Right lobe of liver (tissue), 6 donors: ENCODE measurements around the gene TRPM7. TPM values are rescaled to one million over a fixed set of nuclear protein-coding genes. Genes with fewer than 3 reads are reported as not detected.
"Not testable (repeated sequence)": the region's sequence is repeated elsewhere in the genome, so short reads cannot be mapped to it uniquely, and the experiment has no call there.

Source experiments
- ATAC-seq, 4 donors: fragments of 200-7000 bp; cut with Tn5 transposase; one replicate each; pipeline ENCODE4 v1.9.1; 2020; ENCODE audit warnings: mild to moderate bottlenecking in 4 of 4, moderate library complexity in 4 of 4
- DNase-seq, 3 donors: peaks; one replicate each; pipeline ENCODE4 v3.0.0-alpha.2; 2020
- H3K27ac ChIP-seq, 3 donors: fragments of 200-600 bp; one replicate each; pipeline ENCODE4 v1.8.0; 2022
- H3K27me3 ChIP-seq, 2 donors: fragments of 200-600 bp; one replicate each; pipeline ENCODE4 v1.8.0; 2022
- H3K36me3 ChIP-seq, 4 donors: fragments of 200-600 bp; sonication (generic) in 1 of 4; one replicate each; pipeline versions ENCODE4 v1.5.1 to v1.8.0; 2017 to 2022; ENCODE audit warnings: control low read depth in 1 of 4
- H3K4me1 ChIP-seq, 4 donors: fragments of 200-600 bp; sonication (generic) in 1 of 4; one replicate each; pipeline versions ENCODE4 v1.5.1 to v1.8.0; 2017 to 2022; ENCODE audit warnings: control low read depth in 1 of 4
- H3K4me3 ChIP-seq, 3 donors: fragments of 200-600 bp; one replicate each; pipeline ENCODE4 v1.8.0; 2022
- H3K9me3 ChIP-seq, 4 donors: fragments of 200-600 bp; sonication (generic) in 1 of 4; one replicate each; pipeline versions ENCODE4 v1.5.1 to v1.8.0; 2017 to 2022; ENCODE audit warnings: control low read depth in 1 of 4
- POLR2A ChIP-seq: fragments of 450-650 bp; IDR thresholded peaks from one replicate; pipeline ENCODE4 v1.6.1; 2017; ENCODE audit warnings: antibody characterized with exemption, mild to moderate bottlenecking
- WGBS: methylation state at CpG from one replicate; pipeline ENCODE4 v1.1.6; 2018; ENCODE audit warnings: low coverage, low lambda C conversion rate; ENCODE audit not compliant: insufficient coverage; ENCODE audit errors: missing lambda C conversion rate; 5-methylcytosine and 5-hydroxymethylcytosine counted together
- intact Hi-C, 2 donors: fragments of 100-400 bp; cut with DNase I; formaldehyde crosslinking; loops; one replicate each; pipeline versions ENCODE4 v1.11.2 to v1.14.1; 2022
- total RNA-seq, 6 experiments: library from RNA; depleted of rRNA in 2 of 6; stranded (reverse); fragments of >200 nt in 2 of 6; fragmentation: NEBNext Ultra II Directional in 3 of 6; extraction: Animal tissue kit (Norgen Biotek cat#: 25700) in 3 of 6; gene quantifications; one replicate each; pipeline versions ENCODE4 v1.1.0 to v1.2.4, GENCODE V29; 2016 to 2023
- TF ChIP-seq, protein P1 (sequence below), 4 donors: fragments of 200-600 bp in 3 of 4; fragments of 450-650 bp in 1 of 4; IDR thresholded peaks; one replicate each; pipeline versions ENCODE4 v1.5.1 to v1.8.0; 2016 to 2022; ENCODE audit warnings: antibody characterized with exemption in 4 of 4, mild to moderate bottlenecking in 2 of 4
- donor health status: DM: no; HTN: yes; CAD: no.
- donor health status: DM: no; HTN: no; CAD: no.
- donor health status: DM: no; HTN: no; CAD: no.
- donor health status: DM: no; HTN: yes; CAD: no.
- donor health status: DM: no; HTN: yes; CAD: no.

Gene TRPM7
- total RNA-seq, 6 experiments from 2014 or later: 20.9 to 31.9 (median 24.7) TPM

DNA sequence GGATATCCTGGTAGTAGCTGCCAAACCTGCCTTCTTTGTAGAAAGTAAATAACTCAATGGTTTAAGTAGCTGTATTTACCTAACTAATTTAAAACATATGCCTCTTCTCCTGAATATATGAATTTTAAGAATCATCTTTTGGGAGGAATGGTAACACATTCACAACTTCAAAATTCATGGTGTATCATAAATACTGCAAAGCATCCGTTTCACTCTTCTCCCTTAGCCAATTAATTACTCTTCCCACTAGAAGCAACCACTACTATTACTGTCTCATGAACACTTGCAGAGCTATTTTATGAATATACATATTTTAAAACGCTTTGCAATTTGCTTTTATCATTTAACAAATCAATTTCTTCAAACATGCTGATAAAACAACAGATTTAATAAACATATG, 81.1 kb downstream of the TRPM7 start:
- TF ChIP-seq, protein P1, sequence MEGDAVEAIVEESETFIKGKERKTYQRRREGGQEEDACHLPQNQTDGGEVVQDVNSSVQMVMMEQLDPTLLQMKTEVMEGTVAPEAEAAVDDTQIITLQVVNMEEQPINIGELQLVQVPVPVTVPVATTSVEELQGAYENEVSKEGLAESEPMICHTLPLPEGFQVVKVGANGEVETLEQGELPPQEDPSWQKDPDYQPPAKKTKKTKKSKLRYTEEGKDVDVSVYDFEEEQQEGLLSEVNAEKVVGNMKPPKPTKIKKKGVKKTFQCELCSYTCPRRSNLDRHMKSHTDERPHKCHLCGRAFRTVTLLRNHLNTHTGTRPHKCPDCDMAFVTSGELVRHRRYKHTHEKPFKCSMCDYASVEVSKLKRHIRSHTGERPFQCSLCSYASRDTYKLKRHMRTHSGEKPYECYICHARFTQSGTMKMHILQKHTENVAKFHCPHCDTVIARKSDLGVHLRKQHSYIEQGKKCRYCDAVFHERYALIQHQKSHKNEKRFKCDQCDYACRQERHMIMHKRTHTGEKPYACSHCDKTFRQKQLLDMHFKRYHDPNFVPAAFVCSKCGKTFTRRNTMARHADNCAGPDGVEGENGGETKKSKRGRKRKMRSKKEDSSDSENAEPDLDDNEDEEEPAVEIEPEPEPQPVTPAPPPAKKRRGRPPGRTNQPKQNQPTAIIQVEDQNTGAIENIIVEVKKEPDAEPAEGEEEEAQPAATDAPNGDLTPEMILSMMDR (IDR thresholded peaks at IDR 0.05): no peak
- no peak for TF ChIP-seq POLR2A
- H3K36me3 ChIP-seq: peaks cover 0 to 64% (median 15%) of the 10 kb centered on the region in 4 donors
- 94% methylated on average over 2 of the region's 2 CpGs for WGBS
- no peaks in the 10 kb centered on the region for H3K4me1 ChIP-seq
- intact Hi-C loops: no loop called here
- no peak overlapping the region for H3K27ac ChIP-seq
- H3K4me3 ChIP-seq: no peak overlapping the region
- no peaks in the 10 kb centered on the region for H3K27me3 ChIP-seq
- no peaks in the 10 kb centered on the region for H3K9me3 ChIP-seq
- ATAC-seq (no peak), DNase-seq (no peak)

DNA sequence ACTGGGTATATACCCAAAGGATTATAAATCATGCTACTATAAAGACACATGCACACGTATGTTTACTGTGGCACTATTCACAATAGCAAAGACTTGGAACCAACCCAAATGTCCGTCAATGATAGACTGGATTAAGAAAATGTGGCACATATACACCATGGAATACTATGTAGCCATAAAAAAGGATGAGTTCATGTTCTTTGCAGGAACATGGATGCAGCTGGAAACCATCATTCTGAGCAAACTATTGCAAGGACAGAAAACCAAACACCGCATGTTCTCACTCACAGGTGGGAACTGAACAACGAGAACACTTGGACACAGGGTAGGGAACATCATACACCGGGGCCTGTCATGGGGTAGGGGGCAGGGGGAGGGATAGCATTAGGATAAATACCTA, 84.6 kb downstream of the TRPM7 start:
- H3K4me1 ChIP-seq, H3K27ac ChIP-seq, ATAC-seq, intact Hi-C loops, H3K9me3 ChIP-seq, DNase-seq, H3K4me3 ChIP-seq, H3K27me3 ChIP-seq: not testable (repeated sequence)
- peaks cover 0 to 66% (median 12%) of the 10 kb centered on the region in 4 donors for H3K36me3 ChIP-seq
- 81% methylated on average over 2 of the region's 5 CpGs for WGBS

DNA sequence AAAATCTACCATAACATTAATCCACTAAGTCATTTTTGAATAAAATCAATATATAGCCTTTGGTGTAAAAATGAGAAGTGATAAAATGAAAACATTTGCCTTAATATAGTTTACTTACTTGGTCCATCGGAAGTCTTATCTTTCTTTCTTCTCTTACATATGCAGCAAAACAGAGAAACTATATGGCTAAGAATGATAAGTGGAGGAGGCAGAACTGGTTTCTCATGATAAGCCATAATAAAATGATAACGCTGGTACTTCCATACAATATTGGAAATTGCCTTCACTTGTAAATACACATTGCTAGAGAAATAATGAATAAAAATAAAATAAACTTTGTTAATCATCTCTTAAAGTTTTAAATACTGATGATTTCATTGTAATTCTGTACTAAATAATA, 92.3 kb downstream of the TRPM7 start:
- Histone ChIP-seq H3K4me1 (no peaks in the 10 kb centered on the region), H3K36me3 (peaks cover 0 to 90% (median 41%) of the 10 kb centered on the region in 4 donors), H3K4me3 (no peak overlapping the region), H3K9me3 (no peaks in the 10 kb centered on the region), H3K27ac (no peak overlapping the region), H3K27me3 (no peaks in the 10 kb centered on the region)
- intact Hi-C loops: no loop called here
- 86% methylated on average over 2 of the region's 2 CpGs for WGBS
- DNase-seq (no peak), ATAC-seq (no peak)
- TF ChIP-seq, protein P1 (IDR thresholded peaks at IDR 0.05): no peak
- no peak for TF ChIP-seq POLR2A

DNA sequence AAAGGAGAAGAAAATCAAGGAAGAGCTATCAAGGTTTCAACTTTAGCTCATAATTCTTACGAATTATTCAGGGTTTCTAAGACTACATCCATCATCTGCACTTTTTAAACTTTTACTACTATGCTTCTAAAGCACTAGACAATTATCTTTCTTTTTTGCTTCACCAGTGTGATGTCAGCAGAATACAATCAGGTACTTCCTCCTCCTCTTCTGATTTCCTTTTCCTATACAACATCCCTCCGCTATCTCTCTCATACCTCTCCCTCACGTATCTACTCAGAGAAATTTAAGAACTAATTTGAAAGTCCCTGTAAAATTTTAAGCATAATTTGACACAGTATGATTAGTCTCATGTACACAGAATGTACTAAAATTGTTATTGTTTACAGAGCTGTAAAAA, 92.8 kb downstream of the TRPM7 start:
- Histone ChIP-seq H3K4me1 (no peaks in the 10 kb centered on the region), H3K9me3 (no peaks in the 10 kb centered on the region), H3K4me3 (no peak overlapping the region), H3K36me3 (peaks cover 0 to 91% (median 43%) of the 10 kb centered on the region in 4 donors), H3K27ac (no peak overlapping the region), H3K27me3 (no peaks in the 10 kb centered on the region)
- ATAC-seq: no peak
- 70% methylated on average over 3 of the region's 3 CpGs for WGBS
- no peak for DNase-seq
- TF ChIP-seq, protein P1 (IDR thresholded peaks at IDR 0.05): no peak
- TF ChIP-seq POLR2A: no peak
- intact Hi-C loops: no loop called here

DNA sequence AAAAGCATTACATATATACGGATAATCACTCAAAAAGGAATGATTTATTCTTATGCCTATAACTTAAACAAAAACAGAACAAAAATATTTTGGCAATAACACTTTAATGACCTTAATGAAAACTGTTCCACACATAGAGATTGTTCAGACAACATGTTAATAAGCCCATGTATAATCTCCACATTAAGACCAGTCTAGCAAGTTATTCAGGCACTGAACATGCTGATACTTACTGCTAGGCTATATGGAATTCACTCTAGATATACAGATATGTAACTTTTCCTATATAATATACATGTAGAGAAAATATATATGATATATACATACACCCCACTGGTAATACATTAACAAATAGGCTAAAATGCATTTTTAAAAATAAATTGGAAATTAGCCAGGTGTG, 96.3 kb downstream of the TRPM7 start:
- Histone ChIP-seq H3K27me3 (no peaks in the 10 kb centered on the region), H3K4me3 (no peak overlapping the region), H3K4me1 (no peaks in the 10 kb centered on the region), H3K27ac (no peak overlapping the region), H3K36me3 (peaks cover 0 to 96% (median 49%) of the 10 kb centered on the region in 4 donors), H3K9me3 (no peaks in the 10 kb centered on the region)
- intact Hi-C loops: no loop called here
- 92% methylated on average over 1 of the region's 1 CpG for WGBS
- ATAC-seq (no peak), DNase-seq (no peak)
- no peak for TF ChIP-seq POLR2A
- TF ChIP-seq, protein P1 (IDR thresholded peaks at IDR 0.05): no peak
